HG03025 (cell line): ENCODE measurements around the gene SPATA13.

Experiments
- ATAC-seq: cut with Tn5 transposase; IDR thresholded peaks from one replicate; pipeline ENCODE4 v1.9.1; 2021; ENCODE audit warnings: mild to moderate bottlenecking, moderate library complexity; ENCODE audit not compliant: unreplicated experiment, low FRiP score

Gene SPATA13

GRCh38 chr13:24165746-24166145 is 5.2 kb downstream of the SPATA13 start:
- ATAC-seq: no peak

GRCh38 chr13:24166561-24166960 is 6.0 kb downstream of the SPATA13 start:
- ATAC-seq: no peak

- ATAC-seq: no peak
These were observed 7.3 kb downstream of the SPATA13 start for GRCh38 chr13:24167666-24168391.

- ATAC-seq: no peak
These were observed 7.9 kb downstream of the SPATA13 start for GRCh38 chr13:24168392-24168750.

DNA sequence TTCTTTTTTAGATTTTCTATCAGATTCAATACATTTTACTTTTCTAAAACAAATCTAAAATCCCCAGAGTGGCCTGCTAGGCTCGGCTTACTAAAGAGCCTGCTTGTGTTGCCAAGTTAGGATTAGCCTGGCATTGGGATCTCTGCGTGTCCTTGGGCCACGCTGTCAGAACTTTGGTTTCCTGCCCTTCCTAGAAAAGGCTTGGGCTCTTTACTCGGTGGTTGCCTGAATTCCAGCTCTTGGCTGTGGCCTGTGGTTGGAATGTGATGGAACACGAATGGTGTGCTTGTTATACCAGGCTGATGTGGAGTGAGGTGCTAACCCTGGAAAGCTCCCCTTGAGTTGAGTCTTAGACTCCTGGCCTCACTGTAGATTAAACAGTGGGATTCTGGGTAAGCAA is 8.5 kb downstream of the SPATA13 start:
- ATAC-seq: no peak

GRCh38 chr13:24172071-24172470 is 11.6 kb downstream of the SPATA13 start:
- no peak for ATAC-seq

- no peak for ATAC-seq
These were observed 13.3 kb downstream of the SPATA13 start for GRCh38 chr13:24173795-24174194.

DNA sequence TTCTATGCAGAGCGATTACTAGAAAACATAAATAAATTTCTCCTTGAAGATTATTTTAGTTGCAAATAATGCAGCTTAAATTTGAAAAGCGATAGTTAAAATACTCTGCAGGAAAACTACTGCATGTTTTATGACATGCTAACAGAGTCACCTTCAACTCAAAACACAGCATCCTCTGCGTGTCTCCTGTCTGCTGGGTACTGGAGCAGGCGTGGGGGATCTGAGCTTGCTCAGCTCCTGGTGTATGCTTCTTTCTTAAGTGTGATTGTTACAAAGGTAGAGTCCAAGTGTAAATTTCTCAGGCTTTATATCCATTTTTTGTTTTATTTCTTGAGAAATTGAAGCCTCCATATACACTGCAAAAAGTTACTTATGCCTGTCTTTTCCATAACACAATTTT is 15.3 kb downstream of the SPATA13 start:
- ATAC-seq: no peak

- ATAC-seq: no peak
These were observed 16.0 kb downstream of the SPATA13 start for GRCh38 chr13:24176351-24177101.

DNA sequence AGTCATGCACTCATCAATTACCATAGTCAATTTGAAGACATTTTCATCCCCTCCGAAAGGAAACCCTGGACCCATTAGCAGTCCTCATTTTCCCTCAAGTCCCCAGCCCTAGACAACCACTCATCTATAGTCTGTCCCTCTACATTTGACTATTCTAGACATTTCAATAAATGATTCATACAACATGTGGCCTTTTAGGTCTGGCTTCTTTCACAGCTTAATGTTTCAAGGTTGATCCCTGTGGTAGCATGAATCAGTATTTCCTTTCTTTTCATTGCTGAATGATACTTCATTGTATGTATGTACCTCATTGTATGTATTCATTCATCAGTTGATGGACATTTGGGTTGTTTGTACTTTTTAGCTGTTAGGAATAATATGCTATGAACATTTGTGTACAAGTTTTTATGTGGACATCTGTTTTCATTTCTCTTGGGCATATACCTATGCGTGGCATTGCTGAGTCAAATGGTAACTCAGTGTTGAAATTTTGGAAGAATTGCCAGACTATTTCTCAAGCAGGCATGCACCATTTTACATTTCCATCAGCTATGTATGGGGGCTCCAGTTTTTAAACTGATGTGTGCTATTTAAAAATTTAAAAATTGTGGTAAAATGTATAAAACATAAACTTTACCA is 18.4 kb downstream of the SPATA13 start:
- no peak for ATAC-seq

DNA sequence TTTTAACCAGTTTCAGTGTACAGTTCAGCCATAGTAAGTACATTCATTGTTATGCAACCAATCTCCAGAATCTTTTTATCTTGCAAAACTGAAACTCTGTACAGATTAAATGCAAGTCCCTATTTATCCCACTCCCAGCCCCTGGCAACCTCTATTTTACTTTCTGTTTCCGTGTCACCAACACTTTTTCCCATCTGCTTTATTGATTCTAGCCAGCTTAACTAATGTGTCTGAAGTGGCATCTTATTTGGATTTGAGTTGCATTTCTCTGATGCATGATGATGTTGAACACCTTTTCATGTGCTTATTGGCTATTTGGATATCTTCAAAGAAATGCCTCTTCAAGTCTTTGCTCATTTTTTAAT is 18.9 kb downstream of the SPATA13 start:
- no peak for ATAC-seq

GRCh38 chr13:24180750-24181377 is 20.3 kb downstream of the SPATA13 start:
- ATAC-seq: no peak

DNA sequence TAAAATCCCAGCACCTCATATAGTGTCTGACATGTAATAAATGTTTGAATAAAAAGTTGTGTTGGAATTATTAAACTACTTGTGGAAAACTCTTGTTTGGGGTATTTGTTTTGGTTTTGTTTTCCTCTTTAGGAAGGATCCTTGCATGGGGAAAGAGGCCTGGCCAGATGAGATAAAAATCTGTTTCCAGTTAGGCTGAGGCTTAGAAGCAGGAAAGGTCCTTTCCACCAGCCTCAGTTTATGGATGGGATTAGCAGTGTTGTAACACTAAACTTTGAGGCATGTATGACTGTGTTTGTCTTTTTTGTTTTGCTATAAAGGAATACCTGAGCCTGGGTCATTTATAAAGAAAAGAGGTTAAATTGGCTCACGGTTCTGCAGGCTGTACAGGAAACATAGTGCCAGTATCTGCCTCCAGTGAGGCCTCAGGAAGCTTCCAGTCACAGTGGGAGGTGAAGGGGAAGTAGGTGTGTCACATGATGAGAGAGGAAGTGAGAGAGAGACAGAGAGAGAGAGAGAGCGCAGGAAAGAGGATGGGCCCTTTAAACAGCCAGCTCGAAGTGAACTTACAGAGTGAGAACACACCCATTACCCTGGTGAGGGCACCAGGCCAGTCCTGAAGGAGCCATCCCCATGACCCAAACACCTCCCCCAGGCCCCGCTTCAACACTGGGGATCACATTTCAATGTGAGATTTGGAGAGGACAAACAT is 21.6 kb downstream of the SPATA13 start:
- no peak for ATAC-seq

GRCh38 chr13:24182703-24183081 is 22.2 kb downstream of the SPATA13 start:
- ATAC-seq: no peak

DNA sequence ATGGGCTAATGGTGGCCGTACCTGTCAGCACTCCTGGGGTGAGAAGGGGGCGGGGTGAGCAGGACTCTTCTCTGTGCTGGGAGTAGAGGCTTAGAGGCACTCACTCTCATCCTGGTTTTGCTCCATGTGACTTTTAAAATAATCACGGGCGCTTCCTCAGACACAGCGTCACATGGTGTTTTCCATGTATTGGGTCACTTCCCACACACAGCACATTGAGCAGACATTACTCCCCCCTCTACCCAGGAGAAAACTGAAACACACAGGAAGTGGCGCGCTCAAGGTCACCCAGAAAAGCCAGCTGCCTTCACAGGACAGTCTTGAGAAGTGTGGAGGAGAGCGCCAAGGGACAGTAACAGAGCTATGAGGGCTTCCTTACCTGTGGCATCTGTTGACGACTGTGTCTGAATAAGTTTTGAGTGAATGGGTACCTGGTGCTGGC is 23.2 kb downstream of the SPATA13 start:
- no peak for ATAC-seq

DNA sequence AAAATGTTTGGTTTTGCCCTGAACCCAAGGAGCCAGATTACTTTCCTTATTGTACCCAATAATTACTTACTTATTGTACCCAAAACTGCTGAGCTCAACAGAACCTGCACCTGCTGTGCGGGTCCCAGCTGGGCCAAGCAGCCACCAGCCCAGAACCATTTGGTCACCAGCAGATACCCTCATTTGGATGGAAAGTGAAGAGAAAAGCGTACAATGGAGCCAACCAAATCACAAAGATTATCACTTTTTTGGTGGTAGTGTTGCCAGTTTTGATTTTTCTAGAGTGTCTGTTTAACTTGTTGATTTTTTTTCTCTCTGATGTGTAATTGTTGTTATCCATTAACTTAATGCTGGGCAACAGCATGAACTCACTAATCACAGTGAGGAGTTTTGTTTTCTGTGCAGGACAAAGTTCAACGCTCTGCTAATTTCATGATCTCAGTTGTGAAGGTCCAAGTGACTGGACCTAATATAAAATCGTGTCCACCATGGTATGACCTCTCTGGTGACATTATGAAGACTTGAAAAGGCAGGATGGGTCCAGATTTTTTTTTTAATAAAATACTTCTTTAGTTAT is 23.8 kb downstream of the SPATA13 start:
- no peak for ATAC-seq

GRCh38 chr13:24184882-24185281 is 24.4 kb downstream of the SPATA13 start:
- no peak for ATAC-seq

DNA sequence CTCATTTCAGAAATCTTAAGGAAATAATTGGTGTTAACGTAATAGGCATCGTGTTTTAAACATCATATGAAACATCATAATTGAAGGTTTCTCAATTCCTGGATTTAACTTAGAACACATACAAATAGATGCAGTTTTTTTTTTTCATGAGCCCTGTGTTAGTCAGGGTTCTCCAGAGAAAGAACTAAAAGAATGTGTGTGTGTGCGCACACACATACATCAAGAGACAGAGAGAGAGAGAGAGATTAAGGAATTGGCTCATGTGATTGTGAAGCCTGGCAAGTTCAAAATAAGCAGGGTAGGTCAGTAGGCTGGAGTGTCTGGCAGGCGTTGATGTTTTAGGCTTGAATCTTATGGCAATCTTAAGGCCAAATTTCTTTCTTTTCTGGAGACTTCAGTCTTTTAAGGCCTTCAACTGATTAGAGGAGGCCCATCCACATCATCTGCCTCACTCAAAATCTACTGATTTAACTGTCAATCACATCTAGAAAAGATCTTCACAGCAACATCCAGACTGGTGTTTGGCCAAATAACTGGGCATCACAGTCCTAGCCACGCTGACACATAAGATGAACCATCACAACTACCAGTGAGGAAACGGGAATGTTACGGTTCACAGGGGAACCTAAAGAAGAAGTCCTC is 25.2 kb downstream of the SPATA13 start:
- no peak for ATAC-seq

- ATAC-seq: no peak
These were observed 26.7 kb downstream of the SPATA13 start for GRCh38 chr13:24187185-24187584.
